H1 (cell line): ENCODE results near the gene TRIM9. TPM values are rescaled to one million over a fixed set of nuclear protein-coding genes. Genes with fewer than 3 reads are reported as not detected.

Experiments
- CTCF ChIA-PET: fragments of 300-600 bp; sonication (Branson Sonifier 250); formaldehyde crosslinking; loops from one replicate; lab custom pipeline; 2021; ENCODE audit not compliant: partially characterized antibody; lab: Charles Lee
- POLR2A ChIA-PET: fragments of 300-600 bp; sonication (Branson Sonifier 250); formaldehyde crosslinking; loops from one replicate; lab custom pipeline; 2021; ENCODE audit warnings: inconsistent platforms; ENCODE audit not compliant: partially characterized antibody; lab: Charles Lee
- DNase-seq, 2 experiments: peaks; one replicate each; pipeline versions ENCODE4 v3.0.0 to v3.0.0-alpha.2; 2010 to 2022; ENCODE audit warnings: low spot score in 2 of 2, low read depth in 1 of 2, mixed read lengths in 1 of 2
- FAIRE-seq: peaks from 2 replicates; lab custom pipeline; 2011; peaks lifted over from hg19 to GRCh38; lab: Jason Lieb, UNC
- H2AFZ ChIP-seq: 2 replicates; pipeline ENCODE4 v1.8.1; 2012; ENCODE audit warnings: low read length, inconsistent platforms
- H2AK5ac ChIP-seq: 2 replicates; pipeline ENCODE4 v1.6.1; 2013; ENCODE audit warnings: low read depth, low read length
- H2BK120ac ChIP-seq: replicated peaks from 2 replicates; pipeline ENCODE3; 2013; ENCODE audit warnings: low read depth, low read length, inconsistent platforms
- H2BK12ac ChIP-seq: 2 replicates; pipeline ENCODE4 v1.6.1; 2013; ENCODE audit warnings: low read depth, low read length
- H2BK15ac ChIP-seq: 2 replicates; pipeline ENCODE4 v1.6.1; 2013; ENCODE audit warnings: low read length
- H2BK20ac ChIP-seq: 2 replicates; pipeline ENCODE4 v1.6.1; 2013; ENCODE audit warnings: low read length
- H2BK5ac ChIP-seq: 2 replicates; pipeline ENCODE4 v1.6.1; 2013; ENCODE audit warnings: low read depth, low read length
- H3K14ac ChIP-seq: 2 replicates; pipeline ENCODE4 v1.6.1; 2013; ENCODE audit warnings: inconsistent platforms; ENCODE audit not compliant: insufficient read length
- H3K18ac ChIP-seq: 2 replicates; pipeline ENCODE4 v1.6.1; 2013; ENCODE audit warnings: low read length; ENCODE audit errors: extremely low read depth
- H3K23ac ChIP-seq: 2 replicates; pipeline ENCODE4 v1.6.1; 2013; ENCODE audit warnings: inconsistent platforms; ENCODE audit not compliant: insufficient read length
- H3K23me2 ChIP-seq: 2 replicates; pipeline ENCODE4 v1.6.1; 2013; ENCODE audit warnings: low read depth, low read length
- H3K27ac ChIP-seq: 2 replicates; pipeline ENCODE4 v1.6.1; 2011; ENCODE audit warnings: low read depth, low read length, inconsistent platforms
- H3K27me3 ChIP-seq, 4 experiments: replicated peaks in 1 of 4; 1 replicate in 1 of 4; 2 replicates in 3 of 4; pipeline versions ENCODE4 v1.6.1 to v1.8.1; 2011 to 2013; ENCODE audit warnings: low read length in 3 of 4, mild to moderate bottlenecking in 3 of 4, inconsistent platforms in 2 of 4, mixed read lengths in 2 of 4, moderate library complexity in 1 of 4; ENCODE audit not compliant: control insufficient read depth in 3 of 4, insufficient read depth in 3 of 4; ENCODE audit errors: extremely low read depth in 1 of 4
- H3K36me3 ChIP-seq, 4 experiments: 2 replicates each; pipeline versions ENCODE4 v1.6.1 to v1.8.1; 2011 to 2013; ENCODE audit warnings: mild to moderate bottlenecking in 4 of 4, low read length in 3 of 4, moderate library complexity in 2 of 4, control low read depth in 1 of 4, inconsistent platforms in 1 of 4; ENCODE audit not compliant: insufficient read depth in 4 of 4, control insufficient read depth in 2 of 4
- H3K4ac ChIP-seq: replicated peaks from 2 replicates; pipeline ENCODE3; 2013; ENCODE audit warnings: low read length, low read depth, mixed read lengths, inconsistent platforms; ENCODE audit not compliant: insufficient read length
- H3K4me1 ChIP-seq, 4 experiments: replicated peaks in 1 of 4; 1 replicate in 1 of 4; 2 replicates in 3 of 4; pipeline versions ENCODE4 v1.6.1 to v1.8.1; 2011 to 2013; ENCODE audit warnings: low read length in 3 of 4, inconsistent platforms in 2 of 4, mixed read lengths in 1 of 4; ENCODE audit not compliant: insufficient read depth in 4 of 4, control insufficient read depth in 3 of 4
- H3K4me2 ChIP-seq, 2 experiments: 2 replicates each; pipeline versions ENCODE4 v1.6.1 to v1.8.1; 2011 to 2013; ENCODE audit warnings: low read depth in 2 of 2, low read length in 2 of 2, control low read depth in 1 of 2, inconsistent platforms in 1 of 2, mild to moderate bottlenecking in 1 of 2; ENCODE audit not compliant: insufficient read depth in 1 of 2
- H3K4me3 ChIP-seq, 4 experiments: fragments of 200-600, 300-600 bp in 1 of 4; sonication (generic), shearing (Covaris generic), sonication (Bioruptor Twin) in 1 of 4; 2 replicates each; pipeline versions ENCODE4 v1.5.1 to v1.8.1; 2011 to 2016; ENCODE audit warnings: low read length in 4 of 4, low read depth in 3 of 4, control low read depth in 2 of 4, inconsistent platforms in 2 of 4, mild to moderate bottlenecking in 2 of 4, mixed read lengths in 1 of 4, moderate library complexity in 1 of 4; ENCODE audit not compliant: insufficient read depth in 2 of 4; ENCODE audit errors: extremely low read depth in 1 of 4
- H3K56ac ChIP-seq: replicated peaks from 2 replicates; pipeline ENCODE3; 2013; ENCODE audit warnings: low read depth, mild to moderate bottlenecking, mixed read lengths, low read length, inconsistent platforms; ENCODE audit not compliant: insufficient read length
- H3K79me1 ChIP-seq: 2 replicates; pipeline ENCODE4 v1.6.1; 2013; ENCODE audit warnings: low read depth, low read length, control low read depth
- H3K79me2 ChIP-seq, 2 experiments: 2 replicates each; pipeline versions ENCODE4 v1.6.1 to v1.8.1; 2012 to 2013; ENCODE audit warnings: low read length in 2 of 2, mild to moderate bottlenecking in 2 of 2, inconsistent platforms in 1 of 2; ENCODE audit not compliant: insufficient read depth in 2 of 2, control insufficient read depth in 1 of 2
- H3K9ac ChIP-seq, 4 experiments: replicated peaks in 1 of 4; 1 replicate in 1 of 4; 2 replicates in 3 of 4; pipeline versions ENCODE4 v1.6.1 to v1.8.1; 2011 to 2013; ENCODE audit warnings: low read depth in 3 of 4, low read length in 3 of 4, control low read depth in 2 of 4, mild to moderate bottlenecking in 2 of 4, moderate library complexity in 2 of 4, inconsistent platforms in 1 of 4; ENCODE audit errors: extremely low read depth in 1 of 4
- H3K9me3 ChIP-seq, 2 experiments: 2 replicates each; pipeline versions ENCODE4 v1.6.1 to v1.8.1; 2012 to 2013; ENCODE audit warnings: mild to moderate bottlenecking in 2 of 2, moderate library complexity in 2 of 2, control low read depth in 1 of 2, inconsistent platforms in 1 of 2, low read depth in 1 of 2, low read length in 1 of 2, mixed read lengths in 1 of 2; ENCODE audit not compliant: insufficient read depth in 2 of 2
- H4K20me1 ChIP-seq, 2 experiments: replicated peaks in 1 of 2; 2 replicates each; pipeline versions ENCODE3 to v1.8.1; 2011 to 2013; ENCODE audit warnings: inconsistent platforms in 2 of 2, low read length in 2 of 2, mild to moderate bottlenecking in 1 of 2; ENCODE audit not compliant: insufficient read depth in 2 of 2, control insufficient read depth in 1 of 2
- H4K5ac ChIP-seq: 2 replicates; pipeline ENCODE4 v1.6.1; 2013; ENCODE audit warnings: low read length, low read depth, mixed read lengths, inconsistent platforms; ENCODE audit not compliant: insufficient read length
- H4K8ac ChIP-seq: 2 replicates; pipeline ENCODE4 v1.8.0; 2013; ENCODE audit warnings: mild to moderate bottlenecking, moderate library complexity, low read length, inconsistent platforms; ENCODE audit not compliant: insufficient read depth; ENCODE audit errors: extremely low read depth
- H4K91ac ChIP-seq: replicated peaks from 2 replicates; pipeline ENCODE3; 2013; ENCODE audit warnings: low read length, mixed read lengths, inconsistent platforms; ENCODE audit not compliant: insufficient read length
- EGR1 ChIP-seq: IDR thresholded peaks from 2 replicates; pipeline ENCODE4 v1.6.1; 2011; ENCODE audit warnings: low read depth, low read length, borderline replicate concordance
- FOSL1 ChIP-seq: IDR thresholded peaks from 2 replicates; pipeline ENCODE4 v1.6.1; 2011; ENCODE audit warnings: mild to moderate bottlenecking, low read depth, low read length, moderate library complexity; ENCODE audit not compliant: insufficient read depth
- RFX5 ChIP-seq: IDR thresholded peaks from 2 replicates; pipeline ENCODE4 v1.6.1; 2011; ENCODE audit warnings: low read depth, low read length, improper control_type of control experiment, borderline replicate concordance
- TAF1 ChIP-seq: IDR thresholded peaks from 2 replicates; pipeline ENCODE4 v1.6.1; 2011; ENCODE audit warnings: mild to moderate bottlenecking, low read depth, low read length
- polyA plus RNA-seq, 7 experiments: library from polyadenylated mRNA; depleted of rRNA in 3 of 7; stranded (reverse) in 5 of 7; unstranded in 2 of 7; fragments of >200 nt in 5 of 7; fragments of 200-250 nt in 2 of 7; gene quantifications; 1 replicate in 5 of 7; 2 replicates in 1 of 7; 4 replicates in 1 of 7; pipeline versions ENCODE4 v1.2.1 to v1.2.3, GENCODE V29; 2011 to 2013; ENCODE audit warnings: missing spikeins in 2 of 7, mixed read lengths in 2 of 7
- total RNA-seq: library from RNA; stranded (reverse); fragmentation: NEBNext Ultra II Directional; extraction: Animal tissue kit (Norgen Biotek cat#: 25700); gene quantifications from 2 replicates; pipeline ENCODE4 v1.2.1, GENCODE V29; 2021

TRIM9 gene
- total and polyA plus RNA-seq, 2 of the 8 experiments (the other 6 are each of a cell fraction or from before 2014, with no cell fraction given), result 2.7 to 5.4 TPM

DNA sequence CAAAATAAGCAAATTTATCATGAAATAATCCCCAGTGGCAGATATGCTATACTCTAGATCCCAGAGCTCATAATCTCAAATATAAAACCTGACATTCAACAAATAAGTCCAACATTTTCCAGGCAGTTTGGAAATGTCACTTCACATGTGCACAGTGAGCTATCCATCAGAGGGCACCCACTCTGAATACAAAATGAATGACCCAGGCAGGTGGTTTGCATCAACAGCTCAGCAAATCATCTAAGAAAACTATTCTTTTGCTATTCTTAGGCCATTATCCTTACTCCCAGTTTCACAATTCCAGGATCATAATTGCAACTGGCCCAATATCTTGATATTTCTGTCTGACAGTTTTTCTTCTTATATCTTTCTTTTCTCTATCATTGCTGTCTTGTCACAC, 38.5 kb downstream of the TRIM9 start:
- Histone ChIP-seq H4K91ac (no peak overlapping the region), H3K4me1 (no peaks in the 10 kb centered on the region), H3K4me2 (no peak overlapping the region), H4K20me1 (no peaks in the 10 kb centered on the region), H3K79me2 (no peaks in the 10 kb centered on the region), H3K27ac (no peak overlapping the region), H2BK120ac (no peak overlapping the region), H2BK15ac (no peak overlapping the region), H3K23me2 (no peaks in the 10 kb centered on the region), H3K79me1 (no peaks in the 10 kb centered on the region), H2BK5ac (no peak overlapping the region), H4K8ac (no peak overlapping the region), H4K5ac (no peak overlapping the region), H2AFZ (no peak overlapping the region), H3K36me3 (no peaks in the 10 kb centered on the region), H2AK5ac (no peak overlapping the region), H3K23ac (no peak overlapping the region), H3K14ac (no peak overlapping the region), H3K4me3 (no peak overlapping the region), H3K27me3 (no peaks in the 10 kb centered on the region), H3K9me3 (no peaks in the 10 kb centered on the region), H2BK20ac (no peak overlapping the region), H3K18ac (no peak overlapping the region), H2BK12ac (no peak overlapping the region), H3K4ac (no peak overlapping the region), H3K9ac (no peak overlapping the region), H3K56ac (no peak overlapping the region)
- no peak for FAIRE-seq
- DNase-seq, result no peak
- ChIA-PET CTCF (interaction anchor here (0.6 to 1.4 kb wide), 3 partner anchors 13 to 725 kb away, joined by 3 to 4 read pairs (median 3); no protein-coding TSS in a partner anchor), POLR2A (interaction anchor here (0.8 kb wide), 1 partner anchor 24 kb away, joined by 3 read pairs; no protein-coding TSS in a partner anchor)
- TF ChIP-seq RFX5, result no peak
- no peak for TF ChIP-seq EGR1
- TF ChIP-seq FOSL1, result no peak
- no peak for TF ChIP-seq TAF1
